Astrocyte of the cerebellum (primary cell): ENCODE measurements around the gene ASPRV1.

Experiments
- DNase-seq: peaks from one replicate; pipeline ENCODE4 v3.0.0-alpha.2; 2011; ENCODE audit warnings: low read depth
- H3K4me3 ChIP-seq: 2 replicates; pipeline ENCODE4 v1.5.1; 2011; ENCODE audit warnings: mild to moderate bottlenecking, low read depth, low read length, moderate library complexity
- CTCF ChIP-seq: IDR thresholded peaks from 2 replicates; pipeline ENCODE4 v1.5.1; 2012; ENCODE audit warnings: low read length, low read depth, moderate library complexity, mild to moderate bottlenecking; ENCODE audit errors: missing control alignments
- in situ Hi-C: cut with HindIII; loops from 2 replicates; pipeline ENCODE4 v1.10.0; 2017; ENCODE audit warnings: low sequenced_read_pairs

Gene ASPRV1

GRCh38 chr2:69937968-69938367 lies 23.5 kb downstream of the ASPRV1 start:
- no peak overlapping the region for H3K4me3 ChIP-seq
- no peak for TF ChIP-seq CTCF
- no peak for DNase-seq
- in situ Hi-C loops, result loop anchor here (10.0 kb wide), 1 partner anchor 207 kb away; no protein-coding TSS in a partner anchor

GRCh38 chr2:69936906-69937305 lies 24.5 kb downstream of the ASPRV1 start:
- in situ Hi-C loops, result loop anchor here (10.0 kb wide), 1 partner anchor 208 kb away; no protein-coding TSS in a partner anchor
- no peak for TF ChIP-seq CTCF
- DNase-seq, result no peak
- H3K4me3 ChIP-seq, result no peak overlapping the region

GRCh38 chr2:69935011-69935410 lies 26.4 kb downstream of the ASPRV1 start:
- in situ Hi-C loops, result loop anchor here (10.0 kb wide), 1 partner anchor 210 kb away; no protein-coding TSS in a partner anchor
- H3K4me3 ChIP-seq, result no peak overlapping the region
- no peak for DNase-seq
- no peak for TF ChIP-seq CTCF

GRCh38 chr2:69934614-69934908 lies 26.9 kb downstream of the ASPRV1 start:
- no peak for TF ChIP-seq CTCF
- DNase-seq, result no peak
- in situ Hi-C loops, result loop anchor here (10.0 kb wide), 1 partner anchor 210 kb away; no protein-coding TSS in a partner anchor
- H3K4me3 ChIP-seq, result no peak overlapping the region

GRCh38 chr2:69933839-69934613 lies 27.4 kb downstream of the ASPRV1 start:
- TF ChIP-seq CTCF, result no peak
- peak; percentile 18 for DNase-seq
- in situ Hi-C loops, result loop anchor here (10.0 kb wide), 1 partner anchor 211 kb away; no protein-coding TSS in a partner anchor
- H3K4me3 ChIP-seq, result no peak overlapping the region

- TF ChIP-seq CTCF, result no peak
- H3K4me3 ChIP-seq, result no peak overlapping the region
- no peak for DNase-seq
Observed at GRCh38 chr2:69933254-69933828, 28.1 kb downstream of the ASPRV1 start.

More at GRCh38 chr2:69933254-69933828, 28.1 kb downstream of the ASPRV1 start:
- in situ Hi-C loops, result loop anchor here (10.0 kb wide), 1 partner anchor 211 kb away; no protein-coding TSS in a partner anchor
